HCT116 (cell line): ENCODE results near the gene ARL5C. TPM values are rescaled to one million over a fixed set of nuclear protein-coding genes. Genes with fewer than 3 reads are reported as not detected.
"Not testable (repeated sequence)": the region's sequence is repeated elsewhere in the genome, so short reads cannot be mapped to it uniquely, and the experiment has no call there.

ENCODE experiments used
- ATAC-seq: fragments of 200-7000 bp; cut with Tn5 transposase; 2 replicates; pipeline ENCODE4 v1.9.1; 2020; ENCODE audit warnings: mild to moderate bottlenecking, moderate library complexity
- BruUV-seq: library from RNA; stranded (reverse); fragments of 400-500 nt; replicated peaks from 2 replicates; lab custom pipeline; 2021; lab: Mats Ljungman, UMichigan
- CTCF ChIA-PET: fragments of 300-600 bp; sonication (Branson Sonifier 250); formaldehyde crosslinking; loops from one replicate; lab custom pipeline; 2021; ENCODE audit warnings: antibody characterized with exemption; lab: Charles Lee
- POLR2A ChIA-PET: fragments of 300-600, 350-600 bp; sonication (Branson Sonifier 250); formaldehyde crosslinking; loops from one replicate; lab custom pipeline; 2021; ENCODE audit warnings: antibody characterized with exemption; lab: Charles Lee
- RAD21 ChIA-PET, 2 experiments: fragments of 300-600 bp; sonication (Branson Sonifier 250); formaldehyde crosslinking; loops; one replicate each; lab custom pipeline; 2023; ENCODE audit warnings: low total read pairs in 2 of 2; ENCODE audit not compliant: uncharacterized antibody in 2 of 2, unreplicated experiment in 2 of 2, low non-redundant PET in 1 of 2; lab: Charles Lee
- DNase-seq: peaks from one replicate; pipeline ENCODE4 v3.0.0-alpha.2; 2010; ENCODE audit warnings: low read depth, low spot score
- H2AFZ ChIP-seq: fragments of 200-600 bp; shearing (Covaris generic), sonication (generic); 2 replicates; pipeline ENCODE4 v1.6.1; 2017; ENCODE audit warnings: low read depth, mixed run types, mixed read lengths, antibody characterized with exemption, low read length; ENCODE audit not compliant: poor library complexity, severe bottlenecking
- H3K27ac ChIP-seq: 2 replicates; pipeline ENCODE4 v1.5.1; 2012; ENCODE audit warnings: low read depth, low read length
- H3K27me3 ChIP-seq: fragments of 200-600 bp; sonication (generic); 2 replicates; pipeline ENCODE4 v1.6.1; 2016; ENCODE audit warnings: mixed run types, low read length, mixed read lengths; ENCODE audit not compliant: insufficient read depth
- H3K36me3 ChIP-seq, 2 experiments: fragments of 200-500 bp in 1 of 2; fragments of 200-600 bp in 1 of 2; sonication (Bioruptor generic) in 1 of 2; sonication (generic) in 1 of 2; 2 replicates each; pipeline versions ENCODE4 v1.5.1 to v1.6.1; 2014 to 2016; ENCODE audit warnings: low read length in 2 of 2, inconsistent platforms in 1 of 2, mixed read lengths in 1 of 2, mixed run types in 1 of 2; ENCODE audit not compliant: insufficient read depth in 2 of 2, control insufficient read depth in 1 of 2
- H3K4me1 ChIP-seq, 2 experiments: fragments of 200-600 bp in 1 of 2; sonication (generic) in 1 of 2; 2 replicates each; pipeline versions ENCODE4 v1.5.1 to v1.6.1; 2012 to 2017; ENCODE audit warnings: low read length in 2 of 2, inconsistent platforms in 1 of 2, mild to moderate bottlenecking in 1 of 2, mixed read lengths in 1 of 2, mixed run types in 1 of 2, moderate library complexity in 1 of 2; ENCODE audit not compliant: insufficient read depth in 2 of 2, control insufficient read depth in 1 of 2
- H3K4me2 ChIP-seq: fragments of 200-600 bp; sonication (generic); 2 replicates; pipeline ENCODE4 v1.6.1; 2017; ENCODE audit warnings: mixed run types, low read length, mixed read lengths
- H3K4me3 ChIP-seq, 2 experiments: fragments of 200-600 bp in 1 of 2; sonication (generic) in 1 of 2; replicated peaks in 1 of 2; 2 replicates each; pipeline ENCODE4 v1.5.1; 2011 to 2016; ENCODE audit warnings: low read length in 2 of 2, control low read depth in 1 of 2, low read depth in 1 of 2, mild to moderate bottlenecking in 1 of 2, mixed read lengths in 1 of 2, mixed run types in 1 of 2
- H3K79me2 ChIP-seq: fragments of 200-600 bp; sonication (generic); 2 replicates; pipeline ENCODE4 v1.6.1; 2017; ENCODE audit warnings: mild to moderate bottlenecking, mixed run types, low read length, moderate library complexity, mixed read lengths; ENCODE audit not compliant: insufficient read depth
- H3K9ac ChIP-seq: fragments of 200-600 bp; sonication (generic); 2 replicates; pipeline ENCODE4 v1.6.1; 2016; ENCODE audit warnings: low read length, mixed read lengths
- H3K9me2 ChIP-seq: fragments of 200-600 bp; sonication (generic), shearing (Covaris generic); 2 replicates; pipeline ENCODE4 v1.6.1; 2017; ENCODE audit warnings: mixed run types, mild to moderate bottlenecking, moderate library complexity; ENCODE audit not compliant: insufficient read depth
- H3K9me3 ChIP-seq, 2 experiments: fragments of 200-500 bp in 1 of 2; fragments of 200-600 bp in 1 of 2; sonication (Bioruptor generic) in 1 of 2; sonication (generic) in 1 of 2; 2 replicates each; pipeline ENCODE4 v1.6.1; 2014 to 2017; ENCODE audit warnings: low read length in 2 of 2, mixed read lengths in 2 of 2, inconsistent platforms in 1 of 2, low read depth in 1 of 2, mild to moderate bottlenecking in 1 of 2, mixed run types in 1 of 2, moderate library complexity in 1 of 2; ENCODE audit not compliant: control insufficient read depth in 1 of 2, insufficient read depth in 1 of 2
- H4K20me1 ChIP-seq: fragments of 200-600 bp; sonication (generic), shearing (Covaris generic); 2 replicates; pipeline ENCODE4 v1.6.1; 2017; ENCODE audit warnings: mixed run types, mild to moderate bottlenecking, moderate library complexity; ENCODE audit not compliant: insufficient read depth
- CBX3 ChIP-seq: IDR thresholded peaks from 2 replicates; pipeline ENCODE4 v1.6.1; 2012; ENCODE audit warnings: low read depth
- EGR1 ChIP-seq: IDR thresholded peaks from 2 replicates; pipeline ENCODE4 v1.6.1; 2012; ENCODE audit warnings: low read depth
- EZH2 ChIP-seq: fragments of 200-600 bp; sonication (generic); IDR thresholded peaks from 2 replicates; pipeline ENCODE4 v1.6.1; 2017; ENCODE audit warnings: antibody characterized with exemption, mixed run types
- EZH2phosphoT487 ChIP-seq: fragments of 200-600 bp; IDR thresholded peaks from 2 replicates; pipeline ENCODE4 v1.6.1; 2018; ENCODE audit warnings: antibody characterized with exemption, borderline replicate concordance
- JUND ChIP-seq: IDR thresholded peaks from 2 replicates; pipeline ENCODE4 v1.6.1; 2012
- POLR2AphosphoS5 ChIP-seq: IDR thresholded peaks from 2 replicates; pipeline ENCODE4 v1.6.1; 2011; ENCODE audit warnings: mild to moderate bottlenecking, low read depth, low read length, moderate library complexity
- RAD21 ChIP-seq: IDR thresholded peaks from 2 replicates; pipeline ENCODE4 v1.6.1; 2012; ENCODE audit warnings: low read depth, mild to moderate bottlenecking
- SIN3A ChIP-seq: IDR thresholded peaks from 2 replicates; pipeline ENCODE4 v1.6.1; 2012; ENCODE audit warnings: low read depth
- SP1 ChIP-seq: IDR thresholded peaks from 2 replicates; pipeline ENCODE4 v1.6.1; 2012; ENCODE audit warnings: low read depth
- ZFX ChIP-seq: fragments of 450-650 bp; IDR thresholded peaks from 2 replicates; pipeline ENCODE4 v1.6.1; 2017
- intact Hi-C: fragments of 100-400 bp; cut with micrococcal nuclease; formaldehyde crosslinking; loops from 2 replicates; pipeline ENCODE4 v1.10.0; 2022
- total RNA-seq: library from RNA; stranded (reverse); gene quantifications from one replicate; pipeline ENCODE4 v1.2.1, GENCODE V29; 2021; ENCODE audit not compliant: unreplicated experiment

ARL5C gene
- total RNA-seq, 1 experiment from 2014 or later = not detected

GRCh38 chr17:39169101-39169500, 3.1 kb upstream of the ARL5C start:
- Histone ChIP-seq H3K9me3 (no peaks in the 10 kb centered on the region), H3K9ac (no peak overlapping the region), H3K36me3 (no peaks in the 10 kb centered on the region), H3K4me3 (no peak overlapping the region), H3K79me2 (no peaks in the 10 kb centered on the region), H4K20me1 (no peaks in the 10 kb centered on the region), H3K9me2 (no peaks in the 10 kb centered on the region), H3K4me1 (peaks cover 4 to 12% of the 10 kb centered on the region in 2 experiments; a peak in 3 of 4 replicates), H3K27me3 (no peaks in the 10 kb centered on the region), H2AFZ (no peak overlapping the region), H3K4me2 (no peak overlapping the region), H3K27ac (no peak overlapping the region)
- no TSS peak for BruUV-seq
- TF ChIP-seq ZFX = no peak
- no peak for TF ChIP-seq POLR2AphosphoS5
- no peak for TF ChIP-seq SP1
- no peak for TF ChIP-seq SIN3A
- no peak for TF ChIP-seq EZH2phosphoT487
- no peak for TF ChIP-seq EZH2
- TF ChIP-seq JUND = no peak
- no peak for TF ChIP-seq CBX3
- no peak for TF ChIP-seq EGR1
- TF ChIP-seq RAD21 = no peak
- POLR2A ChIA-PET = no interaction called here
- DNase-seq = no peak
- RAD21 ChIA-PET = no interaction called here
- intact Hi-C loops = no loop called here
- no peak for ATAC-seq
- CTCF ChIA-PET = interaction anchor here (1.6 kb wide), 1 partner anchor 492 kb away, joined by 3 read pairs; no protein-coding TSS in a partner anchor

- POLR2A ChIA-PET, H3K27ac ChIP-seq, H3K36me3 ChIP-seq, BruUV-seq, ATAC-seq, H3K27me3 ChIP-seq, intact Hi-C loops, H2AFZ ChIP-seq, DNase-seq, H4K20me1 ChIP-seq, H3K9me3 ChIP-seq, RAD21 ChIA-PET, H3K4me1 ChIP-seq, H3K4me2 ChIP-seq, H3K9ac ChIP-seq, H3K4me3 ChIP-seq, H3K79me2 ChIP-seq, H3K9me2 ChIP-seq: not testable (repeated sequence)
- CTCF ChIA-PET = interaction anchor here (1.6 kb wide), 1 partner anchor 492 kb away, joined by 3 read pairs; no protein-coding TSS in a partner anchor
Observed at GRCh38 chr17:39168503-39168902, 2.5 kb upstream of the ARL5C start.
